Measurements from ENCODE around the gene CXXC5. TPM values are rescaled to one million over a fixed set of nuclear protein-coding genes. Genes with fewer than 3 reads are reported as not detected.

Gene CXXC5
- total RNA-seq, 1 donor from 2014 or later, result 17.2 TPM

DNA sequence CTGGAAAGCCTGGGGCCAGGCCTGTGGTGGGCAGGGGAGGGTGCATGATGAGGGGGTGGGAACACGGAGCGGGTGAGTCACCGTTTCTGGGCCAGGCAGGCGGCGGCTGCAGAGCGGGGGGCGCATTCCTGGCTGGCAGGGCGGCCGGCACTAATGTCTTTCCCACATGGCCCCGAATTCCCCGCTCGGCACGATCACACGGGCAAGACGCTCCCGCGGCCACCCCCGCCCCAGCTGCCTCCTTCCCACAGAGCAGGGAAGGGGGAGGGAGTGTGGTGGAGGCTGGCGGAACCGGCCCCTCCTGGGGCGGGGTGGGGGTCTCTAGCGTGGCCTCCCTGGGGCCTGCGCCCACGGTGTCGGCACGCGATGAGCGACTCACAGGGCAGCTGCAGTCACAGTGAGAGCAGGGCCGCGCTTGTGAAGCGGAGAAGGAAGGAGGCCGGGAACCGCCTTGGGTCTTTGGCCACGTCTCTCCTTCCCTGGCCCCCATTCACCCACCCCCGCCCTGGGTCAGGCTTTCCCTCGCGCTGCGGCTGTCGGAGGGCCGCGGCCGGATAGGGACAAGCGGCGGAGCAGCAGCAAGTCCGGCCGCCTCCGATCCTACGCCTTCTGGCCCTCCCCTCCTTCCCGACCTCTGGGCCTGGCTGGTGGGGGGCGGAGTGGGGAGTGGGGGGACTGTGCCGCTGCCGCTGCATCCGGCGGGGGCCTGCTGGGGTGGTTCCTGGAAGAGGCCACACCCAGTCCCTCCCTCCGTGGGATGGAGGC, 48.9 kb downstream of the CXXC5 start:
- no peaks in the 10 kb centered on the region for H3K36me3 Mint-ChIP-seq
- H3K4me2 ChIP-seq, result peak overlapping the region; percentile 76
- H3K27ac ChIP-seq, result no peak overlapping the region
- H2AFZ ChIP-seq (replicated peaks), result peak overlapping the region; percentile 64
- H3K9ac ChIP-seq, result no peak overlapping the region
- TF ChIP-seq EZH2phosphoT487 (IDR thresholded peaks at IDR 0.05) (peak; percentile 83), EZH2 (IDR thresholded peaks at IDR 0.05) (peak; percentile 78)
- TF ChIP-seq, protein P1, sequence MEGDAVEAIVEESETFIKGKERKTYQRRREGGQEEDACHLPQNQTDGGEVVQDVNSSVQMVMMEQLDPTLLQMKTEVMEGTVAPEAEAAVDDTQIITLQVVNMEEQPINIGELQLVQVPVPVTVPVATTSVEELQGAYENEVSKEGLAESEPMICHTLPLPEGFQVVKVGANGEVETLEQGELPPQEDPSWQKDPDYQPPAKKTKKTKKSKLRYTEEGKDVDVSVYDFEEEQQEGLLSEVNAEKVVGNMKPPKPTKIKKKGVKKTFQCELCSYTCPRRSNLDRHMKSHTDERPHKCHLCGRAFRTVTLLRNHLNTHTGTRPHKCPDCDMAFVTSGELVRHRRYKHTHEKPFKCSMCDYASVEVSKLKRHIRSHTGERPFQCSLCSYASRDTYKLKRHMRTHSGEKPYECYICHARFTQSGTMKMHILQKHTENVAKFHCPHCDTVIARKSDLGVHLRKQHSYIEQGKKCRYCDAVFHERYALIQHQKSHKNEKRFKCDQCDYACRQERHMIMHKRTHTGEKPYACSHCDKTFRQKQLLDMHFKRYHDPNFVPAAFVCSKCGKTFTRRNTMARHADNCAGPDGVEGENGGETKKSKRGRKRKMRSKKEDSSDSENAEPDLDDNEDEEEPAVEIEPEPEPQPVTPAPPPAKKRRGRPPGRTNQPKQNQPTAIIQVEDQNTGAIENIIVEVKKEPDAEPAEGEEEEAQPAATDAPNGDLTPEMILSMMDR (IDR thresholded peaks at IDR 0.05), result no peak
- peak overlapping the region; percentile 97 for H3K27ac Mint-ChIP-seq
- peaks cover 5% of the 10 kb centered on the region for H3K27me3 Mint-ChIP-seq (ENCODE audit: insufficient read depth, low read depth)
- H3K36me3 ChIP-seq, result no peaks in the 10 kb centered on the region
- H3K9me3 ChIP-seq (ENCODE audit: low read depth), result no peaks in the 10 kb centered on the region
- H3K4me1 ChIP-seq, result peaks cover 55% of the 10 kb centered on the region
- H3F3A ChIP-seq (ENCODE audit: low read depth), result peaks cover 58% of the 10 kb centered on the region
- no peaks in the 10 kb centered on the region for H4K20me1 ChIP-seq (ENCODE audit: low read depth)
- peak overlapping the region; percentile 81 for H3K4me3 Mint-ChIP-seq
- peak; percentile 76 for DNase-seq (ENCODE audit: low spot score)
- no peaks in the 10 kb centered on the region for H3K79me2 ChIP-seq (ENCODE audit: low read depth)
- H3K27me3 ChIP-seq, result peaks cover 30% of the 10 kb centered on the region
- H3K4me1 Mint-ChIP-seq, result peaks cover 68% of the 10 kb centered on the region
- no peaks in the 10 kb centered on the region for H3K9me3 Mint-ChIP-seq
- H3K4me3 ChIP-seq, result peak overlapping the region; percentile 34

DNA sequence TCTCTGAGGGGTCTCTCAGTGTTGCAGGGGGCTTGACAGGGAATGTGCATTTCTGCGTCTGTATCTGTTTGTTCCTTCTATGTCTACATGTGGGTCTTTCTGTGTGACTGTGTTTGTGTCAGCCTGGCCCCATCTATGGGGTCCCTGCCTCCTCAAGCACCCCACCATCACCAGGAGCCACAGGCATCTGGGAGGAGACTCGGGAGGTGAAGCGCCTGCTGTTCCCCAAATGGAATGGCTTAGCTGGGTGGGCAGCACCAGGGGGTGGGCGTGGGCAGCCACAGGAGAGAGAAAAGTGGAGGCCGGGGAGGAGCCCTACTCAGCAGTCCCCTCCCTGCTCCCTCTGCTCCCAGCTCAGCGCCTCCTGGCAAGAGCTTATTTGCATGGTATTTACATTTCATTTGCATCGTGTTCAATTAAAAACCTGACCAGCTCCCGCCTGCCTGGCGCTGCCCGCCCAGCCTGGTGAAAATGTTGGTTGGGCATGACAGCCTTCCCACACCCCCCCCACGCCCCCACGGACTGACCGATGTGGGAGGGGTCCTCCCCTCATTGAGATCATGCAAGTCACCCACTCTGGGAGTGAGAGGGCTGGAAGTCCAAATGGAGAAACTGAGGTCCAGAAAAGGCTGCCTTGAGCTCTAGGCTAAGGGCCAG, 50.5 kb downstream of the CXXC5 start:
- no peak overlapping the region for H3K9ac ChIP-seq
- H3K9me3 ChIP-seq (ENCODE audit: low read depth), result no peaks in the 10 kb centered on the region
- H3K4me1 ChIP-seq, result peaks cover 40% of the 10 kb centered on the region
- H3K27me3 ChIP-seq, result peaks cover 30% of the 10 kb centered on the region
- Mint-ChIP-seq H3K9me3 (no peaks in the 10 kb centered on the region), H3K27me3 (ENCODE audit: insufficient read depth, low read depth) (peaks cover 11% of the 10 kb centered on the region), H3K4me1 (peaks cover 60% of the 10 kb centered on the region), H3K36me3 (no peaks in the 10 kb centered on the region), H3K4me3 (peak overlapping the region; percentile 67), H3K27ac (peak overlapping the region; percentile 43)
- no peak overlapping the region for H3K27ac ChIP-seq
- peak overlapping the region; percentile 38 for H3K4me2 ChIP-seq
- H3K36me3 ChIP-seq, result no peaks in the 10 kb centered on the region
- H2AFZ ChIP-seq (replicated peaks), result no peak overlapping the region
- no peaks in the 10 kb centered on the region for H4K20me1 ChIP-seq (ENCODE audit: low read depth)
- H3K79me2 ChIP-seq (ENCODE audit: low read depth), result no peaks in the 10 kb centered on the region
- TF ChIP-seq EZH2phosphoT487 (IDR thresholded peaks at IDR 0.05) (no peak), EZH2 (IDR thresholded peaks at IDR 0.05) (no peak)
- TF ChIP-seq, protein P1 (IDR thresholded peaks at IDR 0.05), result no peak
- no peak overlapping the region for H3K4me3 ChIP-seq
- H3F3A ChIP-seq (ENCODE audit: low read depth), result peaks cover 66% of the 10 kb centered on the region
- DNase-seq (ENCODE audit: low spot score), result peak; percentile 91

DNA sequence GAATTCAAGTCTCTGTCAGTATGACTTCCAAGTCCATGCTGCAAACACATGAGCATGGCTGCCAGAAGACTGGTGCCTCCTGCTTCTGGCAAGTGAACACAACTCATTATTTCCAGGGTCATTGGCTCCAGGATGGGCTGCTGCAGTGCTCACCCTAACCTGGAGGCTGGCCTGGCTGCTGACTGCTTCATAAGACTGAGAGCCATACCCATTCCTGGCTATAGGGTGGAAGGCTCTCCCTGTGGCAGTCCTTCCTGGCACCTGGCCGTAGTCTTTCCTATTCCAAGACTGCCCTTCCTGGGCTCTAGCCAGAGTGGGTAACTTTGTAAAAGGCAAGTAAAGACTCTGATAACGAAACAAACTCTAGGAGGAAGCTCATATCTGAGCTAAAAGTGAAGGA, 51.2 kb downstream of the CXXC5 start:
- peaks cover 66% of the 10 kb centered on the region for H3F3A ChIP-seq (ENCODE audit: low read depth)
- no peaks in the 10 kb centered on the region for H3K36me3 ChIP-seq
- H4K20me1 ChIP-seq (ENCODE audit: low read depth), result no peaks in the 10 kb centered on the region
- H3K4me2 ChIP-seq, result no peak overlapping the region
- Mint-ChIP-seq H3K4me3 (peak overlapping the region; percentile 57), H3K9me3 (peaks cover 3% of the 10 kb centered on the region), H3K4me1 (peaks cover 55% of the 10 kb centered on the region), H3K27ac (no peak overlapping the region), H3K36me3 (no peaks in the 10 kb centered on the region), H3K27me3 (ENCODE audit: insufficient read depth, low read depth) (peaks cover 11% of the 10 kb centered on the region)
- H2AFZ ChIP-seq (replicated peaks), result no peak overlapping the region
- TF ChIP-seq EZH2 (IDR thresholded peaks at IDR 0.05) (no peak), EZH2phosphoT487 (IDR thresholded peaks at IDR 0.05) (no peak)
- TF ChIP-seq, protein P1 (IDR thresholded peaks at IDR 0.05), result no peak
- H3K4me1 ChIP-seq, result peaks cover 40% of the 10 kb centered on the region
- H3K9me3 ChIP-seq (ENCODE audit: low read depth), result no peaks in the 10 kb centered on the region
- peaks cover 30% of the 10 kb centered on the region for H3K27me3 ChIP-seq
- H3K9ac ChIP-seq, result no peak overlapping the region
- DNase-seq (ENCODE audit: low spot score), result no peak
- H3K27ac ChIP-seq, result no peak overlapping the region
- no peak overlapping the region for H3K4me3 ChIP-seq
- H3K79me2 ChIP-seq (ENCODE audit: low read depth), result no peaks in the 10 kb centered on the region
